Dedifferentiated amniotic fluid mesenchymal stem cell (primary cell): Measurements from ENCODE around the gene RALGPS2.
A peak's percentile ranks its signal among the peaks of the same experiment; 100 is the strongest.

Experiments used
- DNase-seq: peaks from one replicate; pipeline ENCODE4 v3.0.0-alpha.2; 2016; ENCODE audit errors: extremely low spot score

RALGPS2 gene

DNA sequence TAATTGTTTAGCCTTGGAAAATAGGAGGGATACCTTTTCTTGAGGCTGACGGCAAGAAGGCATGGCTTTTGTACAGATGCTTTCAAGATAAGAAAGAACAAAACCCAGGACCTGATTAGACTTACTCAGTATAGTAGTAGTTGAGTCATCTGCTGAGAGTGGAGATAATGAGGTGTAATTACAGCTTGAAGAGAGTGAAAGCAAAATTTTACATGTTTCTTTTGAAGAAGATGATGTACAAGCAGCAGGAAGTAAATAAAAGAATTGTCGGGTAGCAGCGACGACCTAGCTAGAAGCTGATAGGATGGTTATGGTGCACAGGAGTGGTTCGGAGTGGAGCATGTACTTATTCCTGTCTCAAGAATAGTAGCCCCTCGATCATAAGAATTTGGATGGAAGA, 139.3 kb downstream of the RALGPS2 start:
- DNase-seq = no peak

DNA sequence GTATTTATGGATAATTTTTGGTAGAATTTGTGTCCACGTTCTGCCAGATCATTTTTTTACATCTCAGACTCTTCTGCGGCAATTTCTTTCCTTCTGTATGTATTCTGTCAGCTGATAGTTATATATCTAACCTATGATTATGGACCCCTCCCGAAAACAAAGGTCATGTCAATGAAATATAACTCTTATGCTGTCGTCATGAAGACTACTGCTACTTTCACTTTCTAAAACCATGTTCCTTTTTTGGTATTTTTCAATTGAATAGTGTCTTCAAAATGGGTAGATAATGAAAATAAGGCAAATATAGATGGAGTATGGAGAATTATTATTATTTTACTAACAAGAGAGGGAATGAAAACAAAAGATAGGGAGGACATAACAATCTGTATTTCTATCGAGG, 142.6 kb downstream of the RALGPS2 start:
- DNase-seq = no peak

DNA sequence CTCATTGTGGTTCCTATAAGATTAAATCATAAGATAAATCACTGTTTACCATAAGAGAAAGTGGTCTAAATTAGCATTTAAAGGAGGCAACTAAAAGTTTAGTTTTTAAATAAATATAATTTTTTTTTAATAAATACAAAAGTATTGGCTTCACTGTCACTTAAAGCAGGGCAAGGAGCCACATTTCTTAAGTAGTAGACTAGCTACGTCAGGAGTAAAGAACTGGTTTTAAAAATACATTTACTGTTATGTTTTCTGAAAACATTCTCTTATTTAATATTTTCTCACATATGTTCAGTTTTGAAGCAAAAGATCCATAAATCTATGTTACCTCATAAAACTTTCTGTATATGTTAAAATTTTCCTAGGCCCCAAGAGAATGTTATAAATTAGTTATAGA, 143.7 kb downstream of the RALGPS2 start:
- no peak for DNase-seq

DNA sequence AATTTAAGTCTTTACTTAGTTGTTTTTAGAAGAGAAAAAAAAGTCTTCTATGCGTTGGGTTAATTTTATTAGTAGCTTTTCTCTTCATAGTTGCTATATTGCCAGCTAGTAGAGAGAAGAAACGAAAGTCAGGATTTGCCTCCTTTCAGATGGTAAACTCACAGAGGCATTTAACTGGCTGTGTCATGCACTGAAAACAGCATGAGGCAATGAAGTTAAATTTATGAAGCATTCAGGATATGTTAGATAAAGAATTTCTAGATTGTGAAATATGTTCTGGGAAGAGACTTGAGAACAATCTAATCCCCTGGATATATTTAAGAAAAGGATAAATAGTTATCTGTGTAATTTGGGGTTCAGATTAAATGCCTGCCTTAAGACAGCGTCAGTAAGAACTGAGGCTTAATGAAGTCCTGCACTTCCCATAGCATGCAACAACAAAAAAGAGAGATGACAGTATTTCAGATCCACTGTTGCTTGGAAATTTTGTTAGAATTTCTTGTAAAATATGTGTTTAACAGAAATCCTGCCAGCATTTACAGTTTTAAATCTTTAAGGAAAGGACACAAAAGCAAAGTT, 144.2 kb downstream of the RALGPS2 start:
- DNase-seq = peak; percentile 70

DNA sequence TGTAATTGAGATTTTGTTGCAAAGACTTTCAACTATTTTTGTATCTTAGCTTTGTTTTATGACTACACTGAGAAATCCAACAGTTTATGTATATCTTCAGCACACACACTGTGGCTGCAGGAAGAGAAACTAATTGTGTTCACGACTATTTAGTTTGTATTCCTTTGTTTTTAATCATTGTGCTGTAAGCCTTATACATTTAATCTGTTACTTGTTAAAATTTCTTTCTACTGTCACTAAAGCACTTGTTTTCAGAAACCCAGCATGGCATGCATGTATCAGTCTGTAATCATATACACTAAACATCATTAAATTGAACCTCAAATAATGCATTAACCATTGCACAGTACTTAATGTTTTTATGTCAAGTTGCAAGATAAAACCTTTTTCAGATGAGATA, 145.2 kb downstream of the RALGPS2 start:
- DNase-seq = no peak

DNA sequence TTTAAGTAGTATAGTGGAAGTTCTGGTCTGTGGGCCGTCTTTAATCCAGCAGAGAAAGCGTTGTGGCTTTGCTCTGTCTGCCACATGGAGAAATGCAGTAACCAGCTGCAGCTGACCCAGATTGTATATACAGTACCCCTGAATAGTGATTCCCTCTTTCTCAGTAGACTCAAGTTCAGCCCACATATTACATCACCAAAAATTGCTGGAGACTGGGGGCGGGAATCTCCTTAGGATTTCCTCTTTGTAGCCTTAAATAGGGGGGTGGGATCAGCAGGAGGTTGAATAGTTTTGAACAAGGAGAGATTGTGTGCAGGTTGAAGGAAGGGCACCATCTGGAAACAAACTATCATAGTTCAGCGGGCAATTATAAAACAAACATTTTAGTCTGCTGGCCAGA, 145.9 kb downstream of the RALGPS2 start, which contains the start of gene ANGPTL1:
Gene ANGPTL1 (minus strand): TSS at position 134 of the 400 bp plus-strand sequence. CDS start 5,301 bp downstream, outside the sequence.
- no peak for DNase-seq

DNA sequence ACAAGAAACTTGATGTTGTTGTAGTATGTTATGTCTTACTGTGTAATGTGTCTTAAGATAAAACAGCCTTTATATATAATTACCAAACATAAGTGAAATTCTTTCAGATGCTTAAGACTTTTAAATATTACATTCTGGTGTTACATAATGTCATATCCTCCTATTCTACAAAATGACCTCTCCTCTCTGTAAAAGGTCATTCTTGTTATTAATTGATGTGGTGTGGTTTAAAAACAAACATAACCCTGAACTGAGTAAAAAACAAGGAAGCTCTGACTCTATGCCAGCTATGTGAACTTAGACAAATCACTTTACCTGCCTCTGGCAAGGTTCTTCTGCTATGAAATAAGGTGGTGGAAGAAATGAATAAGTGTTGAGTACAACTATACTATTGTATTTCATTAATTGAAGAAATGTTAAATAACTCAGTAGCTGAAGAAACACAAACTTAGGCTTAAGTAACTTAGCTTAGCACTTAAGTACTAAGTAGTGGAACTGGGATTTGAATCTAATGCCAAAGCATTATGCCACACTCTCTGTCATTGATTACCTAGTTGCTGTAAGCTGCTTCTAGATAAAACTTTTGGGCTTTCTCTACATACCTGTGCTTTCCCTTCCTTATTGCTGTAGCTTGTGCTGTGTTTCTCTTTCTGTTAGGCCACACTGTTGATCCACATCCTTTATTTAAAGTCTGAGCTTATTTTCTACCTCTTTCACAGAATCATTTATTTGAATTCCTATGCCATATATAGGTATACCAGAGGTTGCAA, 146.7 kb downstream of the RALGPS2 start:
- no peak for DNase-seq

DNA sequence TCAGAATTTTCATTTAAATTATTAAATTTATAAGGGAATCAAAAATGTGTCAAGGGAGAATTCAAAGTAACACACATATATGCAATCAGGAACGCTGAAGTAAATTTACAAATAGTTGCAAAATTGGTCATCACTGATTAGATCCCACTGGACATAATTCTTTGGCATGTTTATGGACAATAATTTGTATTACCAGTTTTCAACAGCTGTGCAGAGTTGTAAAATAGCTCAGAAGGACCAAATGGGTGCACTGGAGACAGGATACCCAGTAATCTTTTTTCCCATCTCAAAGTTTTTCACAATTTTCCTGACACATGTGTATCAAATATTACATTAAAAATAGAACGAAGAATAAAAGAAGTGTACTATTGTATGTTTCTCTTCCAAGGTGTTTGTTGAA, 149.9 kb downstream of the RALGPS2 start:
- DNase-seq = no peak

DNA sequence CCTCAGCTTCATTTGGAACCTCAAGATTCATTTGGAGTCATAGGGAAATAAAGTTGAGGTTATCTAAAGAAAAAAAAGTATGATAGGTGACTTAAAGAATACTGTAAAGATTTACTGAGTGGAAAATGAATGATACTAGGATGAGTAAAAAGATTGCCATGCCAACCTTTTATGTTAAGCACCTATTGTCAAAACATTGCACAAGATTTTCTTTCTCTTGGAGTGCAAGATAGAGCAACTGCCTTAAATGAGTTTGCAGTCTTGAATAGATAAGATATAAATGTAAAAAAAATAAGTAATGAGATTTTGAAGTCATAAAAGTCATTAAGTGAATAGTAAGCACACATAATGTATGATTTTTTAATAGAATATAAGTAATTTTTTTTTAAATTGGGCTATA, 150.9 kb downstream of the RALGPS2 start:
- DNase-seq = no peak

DNA sequence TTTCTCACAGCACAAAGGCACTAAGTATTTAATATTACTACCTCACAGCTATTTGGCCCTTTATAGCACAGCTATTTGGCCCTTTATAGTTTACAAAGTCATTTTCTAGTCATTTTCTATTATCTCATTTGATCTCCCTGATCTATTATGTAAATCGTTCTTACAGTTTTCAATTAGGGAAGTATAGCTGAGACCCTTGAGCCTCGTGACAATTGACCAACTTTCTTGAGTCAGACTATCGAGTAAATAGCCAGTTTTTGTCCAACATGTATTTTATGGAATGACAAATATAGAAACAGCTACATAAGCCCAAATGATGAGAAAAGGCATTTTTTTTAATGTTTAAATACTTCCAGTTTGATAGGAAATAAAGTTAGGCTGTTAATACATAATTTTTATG, 152.9 kb downstream of the RALGPS2 start:
- no peak for DNase-seq

DNA sequence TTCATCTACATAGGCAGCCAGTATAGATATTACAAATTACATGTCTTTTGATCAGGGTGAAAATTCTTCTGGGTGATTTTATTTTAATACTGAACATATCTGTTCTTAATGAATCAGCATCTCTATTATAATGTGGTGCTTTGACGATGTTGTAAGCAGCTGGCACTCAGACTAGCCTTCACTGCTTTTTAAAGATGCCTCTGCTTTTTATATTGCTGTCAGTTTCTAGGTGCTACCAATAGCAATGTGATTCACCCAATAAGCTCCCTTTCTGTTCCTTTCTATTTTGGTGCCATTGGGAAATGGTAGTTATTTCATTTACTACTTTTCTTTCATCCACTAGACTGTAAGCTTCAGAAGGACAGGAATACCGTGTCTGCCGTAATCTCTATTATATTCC, 156.9 kb downstream of the RALGPS2 start:
- DNase-seq = no peak

DNA sequence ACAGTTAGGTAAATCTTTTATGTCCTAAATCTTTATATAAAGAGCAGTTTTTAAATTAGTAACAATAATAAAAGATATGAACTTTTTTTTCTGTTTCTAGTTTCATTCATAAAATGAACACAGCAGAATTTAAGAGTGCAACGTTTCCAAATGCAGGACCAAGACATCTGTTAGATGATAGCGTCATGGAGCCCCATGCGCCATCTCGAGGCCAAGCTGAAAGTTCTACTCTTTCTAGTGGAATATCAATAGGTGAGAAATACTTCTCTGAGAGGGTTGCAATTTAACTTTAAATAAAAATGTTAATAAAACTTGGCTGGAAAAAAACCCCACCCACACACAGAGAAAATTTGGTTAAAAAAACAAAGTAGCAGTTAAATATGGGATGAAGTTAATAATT, 160.8 kb downstream of the RALGPS2 start:
- no peak for DNase-seq

DNA sequence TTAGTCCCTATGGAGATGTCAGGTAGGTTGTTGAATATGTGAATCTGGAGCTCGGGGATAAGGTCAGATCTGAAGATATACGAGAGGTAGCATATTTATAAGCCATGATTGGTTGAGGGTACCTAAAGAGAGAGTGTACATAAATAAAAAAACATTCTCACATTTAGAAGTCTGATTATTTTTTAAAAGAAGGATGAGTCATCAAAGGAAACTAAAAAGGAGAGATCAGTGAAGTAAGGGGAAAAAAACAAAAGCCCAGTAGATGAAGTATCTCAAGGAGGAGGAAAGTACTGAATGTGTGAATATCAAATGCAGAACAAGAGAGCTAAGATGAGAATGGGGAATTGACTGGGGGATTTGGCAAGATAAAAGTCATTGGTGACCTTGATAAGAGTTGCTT, 161.5 kb downstream of the RALGPS2 start:
- DNase-seq = no peak

DNA sequence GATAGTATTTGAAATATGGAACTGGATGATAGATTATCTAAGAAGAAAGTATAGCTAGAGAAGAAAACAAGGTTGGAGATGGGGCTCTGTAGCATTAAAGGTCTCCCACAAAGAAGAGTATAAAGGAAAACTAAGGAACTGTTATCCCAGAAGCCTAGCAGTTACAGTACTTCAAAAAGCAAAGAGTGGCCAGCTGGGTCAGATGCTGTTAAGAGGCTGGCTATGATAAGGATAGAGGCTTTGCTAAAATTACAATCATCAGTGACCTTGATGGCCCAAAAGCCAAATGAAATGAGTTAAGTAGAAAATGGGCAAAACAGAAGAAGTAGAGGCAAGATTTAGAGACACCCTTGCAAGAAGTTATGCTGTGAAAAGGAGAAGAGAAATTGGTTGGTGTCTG, 170.9 kb downstream of the RALGPS2 start:
- DNase-seq = no peak

DNA sequence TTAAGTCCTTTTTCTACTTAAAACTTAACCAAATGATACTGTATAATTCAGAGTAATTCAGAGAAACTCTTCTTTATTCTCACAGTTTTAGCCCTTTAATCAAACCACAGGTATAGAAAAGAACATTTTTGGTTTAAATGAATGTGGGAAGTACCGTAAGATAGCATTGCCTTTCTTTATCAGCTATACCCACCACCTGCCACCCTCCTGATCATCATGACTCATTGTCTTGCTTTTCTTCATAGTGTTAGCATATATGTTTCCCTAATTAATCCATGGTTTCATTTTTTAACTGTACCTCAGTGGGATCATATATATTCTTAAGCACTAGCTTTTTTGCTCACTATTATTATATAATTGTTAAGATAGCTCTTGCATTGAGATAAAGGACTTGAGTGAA, 173.4 kb downstream of the RALGPS2 start:
- no peak for DNase-seq

DNA sequence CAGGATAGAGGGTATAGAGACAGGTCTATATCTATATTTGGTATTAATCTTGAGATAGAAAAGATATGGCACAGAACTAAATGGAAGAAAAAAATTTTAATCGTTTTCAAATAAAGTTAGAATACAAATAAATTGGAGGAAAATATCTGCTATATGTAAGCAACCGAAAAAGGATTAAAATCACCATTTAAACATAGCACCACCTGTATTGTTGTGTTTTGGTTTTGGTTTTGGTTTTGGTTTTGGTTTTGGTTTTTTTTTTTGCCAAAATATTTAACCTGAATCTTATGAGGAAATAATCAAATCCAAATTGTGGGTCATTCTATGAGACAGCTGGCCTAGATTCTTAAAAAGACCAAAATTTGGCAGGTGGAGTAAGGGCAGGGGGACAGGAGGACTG, 174.4 kb downstream of the RALGPS2 start:
- no peak for DNase-seq

DNA sequence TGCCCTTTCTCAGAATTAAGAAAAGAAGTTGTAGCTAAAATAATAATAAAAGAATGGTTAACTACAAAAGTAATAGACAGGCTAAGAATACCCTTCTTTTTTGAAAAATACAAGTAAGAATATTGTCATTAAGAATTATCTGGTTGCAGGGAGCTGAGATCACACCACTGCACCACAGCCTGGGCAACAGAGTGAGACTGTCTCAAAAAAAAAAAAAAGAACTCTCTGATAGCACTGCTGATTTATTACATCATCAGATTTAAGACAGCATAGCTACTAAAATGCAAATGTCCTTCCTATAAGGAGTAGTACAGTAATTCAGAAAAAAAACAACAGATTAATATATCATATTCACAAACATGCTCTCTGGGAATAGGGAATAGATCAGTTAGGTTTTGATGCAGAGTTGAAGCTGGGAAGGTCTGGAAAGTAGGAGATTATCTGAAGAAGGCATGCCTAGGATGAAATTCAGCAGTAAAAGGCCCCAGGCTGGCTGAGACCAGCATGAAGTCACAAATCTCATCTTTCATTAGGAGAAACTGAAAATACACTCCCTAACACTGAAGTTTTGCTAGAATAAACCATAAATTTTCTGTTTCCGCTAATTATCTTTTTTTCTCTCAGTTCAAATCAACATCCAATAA, 176.6 kb downstream of the RALGPS2 start:
- no peak for DNase-seq

DNA sequence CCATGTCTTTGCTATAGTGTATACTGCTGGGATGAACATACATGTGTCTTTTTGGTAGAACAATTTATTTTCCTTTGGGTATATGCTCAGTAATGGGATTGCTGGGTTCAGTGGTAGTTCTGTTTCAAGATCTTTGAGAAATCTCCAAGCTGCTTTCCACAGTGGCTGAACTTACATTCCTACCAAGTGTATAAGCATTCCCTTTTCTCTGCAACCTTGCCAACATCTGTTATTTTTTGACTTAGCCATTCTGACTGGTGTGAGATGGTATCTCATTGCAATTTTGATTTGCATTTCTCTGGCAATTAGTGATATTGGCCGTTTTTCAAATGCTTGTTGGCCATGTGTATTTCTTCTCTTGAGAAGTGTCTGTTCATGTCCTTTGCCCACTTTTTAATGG, 183.3 kb downstream of the RALGPS2 start:
- DNase-seq = peak; percentile 78

DNA sequence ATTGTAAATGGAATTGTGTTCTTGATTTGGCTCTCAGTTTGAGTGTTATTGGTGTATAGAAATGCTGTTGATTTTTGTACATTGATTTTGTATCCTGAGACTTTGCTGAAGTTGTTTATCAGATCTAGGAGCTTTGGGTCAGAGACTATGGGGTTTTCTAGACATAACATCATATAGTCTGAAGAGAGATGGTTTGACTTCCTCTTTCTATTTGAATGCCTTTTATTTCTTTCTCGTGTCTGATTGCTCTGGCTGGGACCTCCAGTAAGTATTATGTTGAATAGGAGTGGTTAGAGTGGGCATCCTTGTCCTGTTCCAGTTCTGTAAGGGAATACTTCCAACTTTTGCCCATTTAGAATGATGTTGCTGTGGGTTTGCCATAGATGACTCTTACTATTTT, 185.0 kb downstream of the RALGPS2 start:
- DNase-seq = no peak

DNA sequence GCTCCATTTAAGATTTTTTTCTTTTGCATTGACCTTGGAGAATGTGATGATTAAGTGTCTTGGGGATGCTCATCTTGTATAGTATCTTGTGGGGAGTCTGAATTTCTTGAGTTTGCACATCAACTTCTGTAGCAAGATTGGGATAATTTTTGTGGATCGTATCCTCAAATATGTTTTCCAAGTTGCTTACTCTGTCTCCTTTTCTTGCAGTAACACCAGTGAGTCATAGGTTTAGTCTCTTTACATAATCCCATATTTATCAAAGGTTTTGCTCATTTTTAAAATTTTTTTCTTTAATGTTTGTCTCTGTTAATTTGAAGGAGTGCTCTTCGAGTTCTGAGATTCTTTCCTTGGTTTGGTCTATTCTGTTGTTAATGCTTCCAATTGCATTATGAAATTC, 187.6 kb downstream of the RALGPS2 start:
- no peak for DNase-seq

DNA sequence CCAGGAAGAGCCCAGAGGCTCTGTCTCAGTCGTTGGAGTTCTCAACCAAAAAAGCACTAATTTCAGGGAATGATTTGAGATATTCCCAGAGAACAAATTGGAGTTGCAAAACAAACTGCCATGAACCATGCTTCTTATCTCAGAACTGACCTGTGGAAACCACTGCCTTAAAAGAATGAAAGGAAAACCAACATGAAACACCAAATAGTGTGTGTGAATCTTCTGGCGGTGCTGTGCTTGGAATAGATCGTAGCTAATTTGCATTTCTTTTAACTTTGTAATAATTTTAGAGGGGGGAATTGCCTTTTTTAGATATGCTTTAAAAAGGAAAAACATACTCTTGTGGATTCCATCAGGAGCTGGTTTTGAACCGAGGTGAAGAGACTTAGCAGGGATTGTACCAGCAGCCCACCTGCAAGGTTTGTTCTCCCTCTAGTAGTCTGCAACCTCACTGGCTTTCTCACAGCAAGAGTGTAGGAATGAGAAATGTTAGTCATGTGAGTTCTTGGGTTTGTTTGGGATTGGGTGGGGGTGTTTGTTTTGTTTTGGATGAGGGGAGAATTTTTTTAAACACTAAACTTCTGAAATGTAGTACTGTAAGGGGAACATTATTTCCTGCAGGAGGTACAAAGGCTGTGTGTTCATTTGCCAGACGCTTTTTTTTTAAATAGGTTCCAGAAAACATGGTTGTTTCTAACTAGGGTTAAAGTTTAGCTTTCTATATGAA, 191.6 kb downstream of the RALGPS2 start:
- DNase-seq = no peak

DNA sequence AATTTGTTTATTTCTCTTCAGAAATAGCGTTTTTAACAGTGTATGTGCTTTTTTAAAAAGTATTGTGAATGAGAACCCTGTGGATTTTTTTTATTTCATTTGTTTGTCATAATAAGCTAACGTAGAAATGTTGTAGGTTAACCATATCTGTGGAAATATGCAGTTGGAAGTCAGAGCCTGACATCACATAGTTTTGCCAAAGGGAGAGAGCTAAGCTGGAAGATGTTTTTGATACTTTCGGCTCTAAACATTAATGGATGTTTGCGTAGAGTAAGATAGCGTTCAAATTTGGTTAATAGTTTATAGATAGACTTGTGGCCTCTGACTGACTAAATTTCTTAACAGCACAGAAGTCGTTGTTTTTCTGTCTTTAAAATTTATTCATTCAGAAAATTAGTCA, 193.3 kb downstream of the RALGPS2 start:
- DNase-seq = no peak

DNA sequence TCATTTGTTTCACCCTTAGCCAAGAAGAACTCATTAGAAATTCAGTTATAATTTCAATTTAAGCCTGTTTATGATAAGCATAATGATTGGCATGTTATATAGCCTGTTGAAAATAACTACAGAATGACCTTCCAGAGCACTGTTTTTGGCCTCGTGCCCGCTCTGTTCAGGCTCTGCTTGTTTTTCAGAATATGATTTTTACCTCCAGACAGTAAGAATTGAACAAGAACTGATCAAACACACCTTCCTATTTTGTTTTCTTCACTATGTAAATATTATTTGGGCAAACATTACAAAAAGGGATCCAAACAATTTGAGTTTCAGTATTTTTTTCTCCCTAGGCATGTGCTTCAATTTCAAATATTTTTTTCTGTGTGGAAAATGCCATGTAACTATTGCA, 193.9 kb downstream of the RALGPS2 start:
- DNase-seq = no peak
